T-helper 1 cell treated with Interleukin-12 subunit alpha and Interleukin-12 subunit beta and Interleukin-4 antibody, amounts not matched to agents 30 μg/mL and 1 μg/mL, for 36 hours (primary cell): ENCODE measurements around the gene ABTB2.

Experiments used
- H3K27ac Mint-ChIP-seq: one replicate; pipeline ENCODE4 v1.8.0; 2021; ENCODE audit warnings: mild to moderate bottlenecking, mixed read lengths
- H3K27me3 Mint-ChIP-seq: one replicate; pipeline ENCODE4 v1.8.0; 2021; ENCODE audit warnings: low read depth, mixed read lengths
- H3K36me3 Mint-ChIP-seq: one replicate; pipeline ENCODE4 v1.8.0; 2021; ENCODE audit warnings: low read depth, mixed read lengths
- H3K4me1 Mint-ChIP-seq: one replicate; pipeline ENCODE4 v1.8.0; 2021; ENCODE audit warnings: low read depth, mixed read lengths
- H3K4me3 Mint-ChIP-seq: one replicate; pipeline ENCODE4 v1.8.0; 2021; ENCODE audit warnings: mild to moderate bottlenecking, moderate library complexity, mixed read lengths
- H3K9me3 Mint-ChIP-seq: one replicate; pipeline ENCODE4 v1.8.0; 2021; ENCODE audit warnings: mixed read lengths

The ABTB2 gene

GRCh38 chr11:34201129-34201528 is 156.7 kb downstream of the ABTB2 start:
- Mint-ChIP-seq H3K36me3 (no peaks in the 10 kb centered on the region), H3K4me1 (peaks cover 31% of the 10 kb centered on the region), H3K9me3 (no peaks in the 10 kb centered on the region), H3K4me3 (no peak overlapping the region), H3K27me3 (no peaks in the 10 kb centered on the region), H3K27ac (no peak overlapping the region)

- no peaks in the 10 kb centered on the region for H3K36me3 Mint-ChIP-seq
- no peaks in the 10 kb centered on the region for H3K27me3 Mint-ChIP-seq
- H3K4me3 Mint-ChIP-seq: no peak overlapping the region
- no peaks in the 10 kb centered on the region for H3K9me3 Mint-ChIP-seq
- peaks cover 31% of the 10 kb centered on the region for H3K4me1 Mint-ChIP-seq
- no peak overlapping the region for H3K27ac Mint-ChIP-seq
Measured at GRCh38 chr11:34199525-34199924, 158.3 kb downstream of the ABTB2 start.

- H3K4me1 Mint-ChIP-seq: peaks cover 28% of the 10 kb centered on the region
- H3K27ac Mint-ChIP-seq: peak overlapping the region; percentile 68
- H3K4me3 Mint-ChIP-seq: no peak overlapping the region
- no peaks in the 10 kb centered on the region for H3K9me3 Mint-ChIP-seq
- no peaks in the 10 kb centered on the region for H3K36me3 Mint-ChIP-seq
- no peaks in the 10 kb centered on the region for H3K27me3 Mint-ChIP-seq
Measured at GRCh38 chr11:34198523-34198922, 159.3 kb downstream of the ABTB2 start.

- H3K27ac Mint-ChIP-seq: no peak overlapping the region
- H3K27me3 Mint-ChIP-seq: no peaks in the 10 kb centered on the region
- peaks cover 28% of the 10 kb centered on the region for H3K4me1 Mint-ChIP-seq
- H3K4me3 Mint-ChIP-seq: peak overlapping the region; percentile 7
- H3K36me3 Mint-ChIP-seq: no peaks in the 10 kb centered on the region
- H3K9me3 Mint-ChIP-seq: no peaks in the 10 kb centered on the region
Measured at GRCh38 chr11:34197256-34197655, 160.6 kb downstream of the ABTB2 start.

- H3K27ac Mint-ChIP-seq: no peak overlapping the region
- H3K36me3 Mint-ChIP-seq: no peaks in the 10 kb centered on the region
- peaks cover under 1% of the 10 kb centered on the region for H3K27me3 Mint-ChIP-seq
- H3K4me1 Mint-ChIP-seq: peaks cover 28% of the 10 kb centered on the region
- no peak overlapping the region for H3K4me3 Mint-ChIP-seq
- H3K9me3 Mint-ChIP-seq: no peaks in the 10 kb centered on the region
Measured at GRCh38 chr11:34194576-34195335, 163.1 kb downstream of the ABTB2 start.

GRCh38 chr11:34192481-34193401 is 165.1 kb downstream of the ABTB2 start:
- Mint-ChIP-seq H3K4me1 (peaks cover 14% of the 10 kb centered on the region), H3K9me3 (no peaks in the 10 kb centered on the region), H3K4me3 (no peak overlapping the region), H3K27me3 (peaks cover 9% of the 10 kb centered on the region), H3K36me3 (no peaks in the 10 kb centered on the region), H3K27ac (no peak overlapping the region)

GRCh38 chr11:34191578-34191977 is 166.2 kb downstream of the ABTB2 start:
- H3K27ac Mint-ChIP-seq: no peak overlapping the region
- H3K9me3 Mint-ChIP-seq: no peaks in the 10 kb centered on the region
- H3K4me1 Mint-ChIP-seq: peaks cover 8% of the 10 kb centered on the region
- no peaks in the 10 kb centered on the region for H3K36me3 Mint-ChIP-seq
- peaks cover 9% of the 10 kb centered on the region for H3K27me3 Mint-ChIP-seq
- H3K4me3 Mint-ChIP-seq: no peak overlapping the region

GRCh38 chr11:34190192-34191139 is 167.3 kb downstream of the ABTB2 start:
- Mint-ChIP-seq H3K27ac (no peak overlapping the region), H3K4me1 (peaks cover 8% of the 10 kb centered on the region), H3K27me3 (peaks cover 9% of the 10 kb centered on the region), H3K4me3 (no peak overlapping the region), H3K36me3 (no peaks in the 10 kb centered on the region), H3K9me3 (no peaks in the 10 kb centered on the region)

GRCh38 chr11:34189191-34189590 is 168.6 kb downstream of the ABTB2 start:
- Mint-ChIP-seq H3K36me3 (no peaks in the 10 kb centered on the region), H3K27me3 (peaks cover 9% of the 10 kb centered on the region), H3K27ac (no peak overlapping the region), H3K4me3 (no peak overlapping the region), H3K4me1 (peaks cover 8% of the 10 kb centered on the region), H3K9me3 (no peaks in the 10 kb centered on the region)

- Mint-ChIP-seq H3K27ac (no peak overlapping the region), H3K4me3 (no peak overlapping the region), H3K27me3 (peaks cover 9% of the 10 kb centered on the region), H3K9me3 (no peaks in the 10 kb centered on the region), H3K4me1 (peaks cover 5% of the 10 kb centered on the region), H3K36me3 (no peaks in the 10 kb centered on the region)
Measured at GRCh38 chr11:34188181-34188580, 169.6 kb downstream of the ABTB2 start.

- Mint-ChIP-seq H3K27me3 (peaks cover 9% of the 10 kb centered on the region), H3K4me3 (no peak overlapping the region), H3K9me3 (no peaks in the 10 kb centered on the region), H3K36me3 (no peaks in the 10 kb centered on the region), H3K4me1 (peaks cover 5% of the 10 kb centered on the region), H3K27ac (no peak overlapping the region)
Measured at GRCh38 chr11:34185926-34186841, 171.6 kb downstream of the ABTB2 start.

- peaks cover 15% of the 10 kb centered on the region for H3K4me1 Mint-ChIP-seq
- H3K27ac Mint-ChIP-seq: no peak overlapping the region
- H3K27me3 Mint-ChIP-seq: peaks cover 6% of the 10 kb centered on the region
- no peaks in the 10 kb centered on the region for H3K9me3 Mint-ChIP-seq
- H3K36me3 Mint-ChIP-seq: no peaks in the 10 kb centered on the region
- no peak overlapping the region for H3K4me3 Mint-ChIP-seq
Measured at GRCh38 chr11:34184505-34185015, 173.2 kb downstream of the ABTB2 start.

GRCh38 chr11:34183848-34184391 is 173.9 kb downstream of the ABTB2 start:
- H3K36me3 Mint-ChIP-seq: no peaks in the 10 kb centered on the region
- H3K9me3 Mint-ChIP-seq: no peaks in the 10 kb centered on the region
- no peak overlapping the region for H3K27ac Mint-ChIP-seq
- H3K4me3 Mint-ChIP-seq: no peak overlapping the region
- H3K4me1 Mint-ChIP-seq: peaks cover 17% of the 10 kb centered on the region
- peaks cover 4% of the 10 kb centered on the region for H3K27me3 Mint-ChIP-seq
